H1 (cell line): Measurements from ENCODE around the gene BATF2. TPM values are rescaled to one million over a fixed set of nuclear protein-coding genes. Genes with fewer than 3 reads are reported as not detected.

Experiments used
- CTCF ChIA-PET: fragments of 300-600 bp; sonication (Branson Sonifier 250); formaldehyde crosslinking; loops from one replicate; lab custom pipeline; 2021; ENCODE audit not compliant: partially characterized antibody; lab: Charles Lee
- POLR2A ChIA-PET: fragments of 300-600 bp; sonication (Branson Sonifier 250); formaldehyde crosslinking; loops from one replicate; lab custom pipeline; 2021; ENCODE audit warnings: inconsistent platforms; ENCODE audit not compliant: partially characterized antibody; lab: Charles Lee
- DNase-seq, 2 experiments: peaks; one replicate each; pipeline versions ENCODE4 v3.0.0 to v3.0.0-alpha.2; 2010 to 2022; ENCODE audit warnings: low spot score in 2 of 2, low read depth in 1 of 2, mixed read lengths in 1 of 2
- FAIRE-seq: peaks from 2 replicates; lab custom pipeline; 2011; peaks lifted over from hg19 to GRCh38; lab: Jason Lieb, UNC
- H2AFZ ChIP-seq: 2 replicates; pipeline ENCODE4 v1.8.1; 2012; ENCODE audit warnings: low read length, inconsistent platforms
- H2AK5ac ChIP-seq: 2 replicates; pipeline ENCODE4 v1.6.1; 2013; ENCODE audit warnings: low read depth, low read length
- H2BK120ac ChIP-seq: replicated peaks from 2 replicates; pipeline ENCODE3; 2013; ENCODE audit warnings: low read depth, low read length, inconsistent platforms
- H2BK12ac ChIP-seq: 2 replicates; pipeline ENCODE4 v1.6.1; 2013; ENCODE audit warnings: low read depth, low read length
- H2BK15ac ChIP-seq: 2 replicates; pipeline ENCODE4 v1.6.1; 2013; ENCODE audit warnings: low read length
- H2BK20ac ChIP-seq: 2 replicates; pipeline ENCODE4 v1.6.1; 2013; ENCODE audit warnings: low read length
- H2BK5ac ChIP-seq: 2 replicates; pipeline ENCODE4 v1.6.1; 2013; ENCODE audit warnings: low read depth, low read length
- H3K14ac ChIP-seq: 2 replicates; pipeline ENCODE4 v1.6.1; 2013; ENCODE audit warnings: inconsistent platforms; ENCODE audit not compliant: insufficient read length
- H3K18ac ChIP-seq: 2 replicates; pipeline ENCODE4 v1.6.1; 2013; ENCODE audit warnings: low read length; ENCODE audit errors: extremely low read depth
- H3K23ac ChIP-seq: 2 replicates; pipeline ENCODE4 v1.6.1; 2013; ENCODE audit warnings: inconsistent platforms; ENCODE audit not compliant: insufficient read length
- H3K23me2 ChIP-seq: 2 replicates; pipeline ENCODE4 v1.6.1; 2013; ENCODE audit warnings: low read depth, low read length
- H3K27ac ChIP-seq: 2 replicates; pipeline ENCODE4 v1.6.1; 2011; ENCODE audit warnings: low read depth, low read length, inconsistent platforms
- H3K27me3 ChIP-seq, 4 experiments: replicated peaks in 1 of 4; 1 replicate in 1 of 4; 2 replicates in 3 of 4; pipeline versions ENCODE4 v1.6.1 to v1.8.1; 2011 to 2013; ENCODE audit warnings: low read length in 3 of 4, mild to moderate bottlenecking in 3 of 4, inconsistent platforms in 2 of 4, mixed read lengths in 2 of 4, moderate library complexity in 1 of 4; ENCODE audit not compliant: control insufficient read depth in 3 of 4, insufficient read depth in 3 of 4; ENCODE audit errors: extremely low read depth in 1 of 4
- H3K36me3 ChIP-seq, 4 experiments: 2 replicates each; pipeline versions ENCODE4 v1.6.1 to v1.8.1; 2011 to 2013; ENCODE audit warnings: mild to moderate bottlenecking in 4 of 4, low read length in 3 of 4, moderate library complexity in 2 of 4, control low read depth in 1 of 4, inconsistent platforms in 1 of 4; ENCODE audit not compliant: insufficient read depth in 4 of 4, control insufficient read depth in 2 of 4
- H3K4ac ChIP-seq: replicated peaks from 2 replicates; pipeline ENCODE3; 2013; ENCODE audit warnings: low read length, low read depth, mixed read lengths, inconsistent platforms; ENCODE audit not compliant: insufficient read length
- H3K4me1 ChIP-seq, 4 experiments: replicated peaks in 1 of 4; 1 replicate in 1 of 4; 2 replicates in 3 of 4; pipeline versions ENCODE4 v1.6.1 to v1.8.1; 2011 to 2013; ENCODE audit warnings: low read length in 3 of 4, inconsistent platforms in 2 of 4, mixed read lengths in 1 of 4; ENCODE audit not compliant: insufficient read depth in 4 of 4, control insufficient read depth in 3 of 4
- H3K4me2 ChIP-seq, 2 experiments: 2 replicates each; pipeline versions ENCODE4 v1.6.1 to v1.8.1; 2011 to 2013; ENCODE audit warnings: low read depth in 2 of 2, low read length in 2 of 2, control low read depth in 1 of 2, inconsistent platforms in 1 of 2, mild to moderate bottlenecking in 1 of 2; ENCODE audit not compliant: insufficient read depth in 1 of 2
- H3K4me3 ChIP-seq, 4 experiments: fragments of 200-600, 300-600 bp in 1 of 4; sonication (generic), shearing (Covaris generic), sonication (Bioruptor Twin) in 1 of 4; 2 replicates each; pipeline versions ENCODE4 v1.5.1 to v1.8.1; 2011 to 2016; ENCODE audit warnings: low read length in 4 of 4, low read depth in 3 of 4, control low read depth in 2 of 4, inconsistent platforms in 2 of 4, mild to moderate bottlenecking in 2 of 4, mixed read lengths in 1 of 4, moderate library complexity in 1 of 4; ENCODE audit not compliant: insufficient read depth in 2 of 4; ENCODE audit errors: extremely low read depth in 1 of 4
- H3K56ac ChIP-seq: replicated peaks from 2 replicates; pipeline ENCODE3; 2013; ENCODE audit warnings: low read depth, mild to moderate bottlenecking, mixed read lengths, low read length, inconsistent platforms; ENCODE audit not compliant: insufficient read length
- H3K79me1 ChIP-seq: 2 replicates; pipeline ENCODE4 v1.6.1; 2013; ENCODE audit warnings: low read depth, low read length, control low read depth
- H3K79me2 ChIP-seq, 2 experiments: 2 replicates each; pipeline versions ENCODE4 v1.6.1 to v1.8.1; 2012 to 2013; ENCODE audit warnings: low read length in 2 of 2, mild to moderate bottlenecking in 2 of 2, inconsistent platforms in 1 of 2; ENCODE audit not compliant: insufficient read depth in 2 of 2, control insufficient read depth in 1 of 2
- H3K9ac ChIP-seq, 4 experiments: replicated peaks in 1 of 4; 1 replicate in 1 of 4; 2 replicates in 3 of 4; pipeline versions ENCODE4 v1.6.1 to v1.8.1; 2011 to 2013; ENCODE audit warnings: low read depth in 3 of 4, low read length in 3 of 4, control low read depth in 2 of 4, mild to moderate bottlenecking in 2 of 4, moderate library complexity in 2 of 4, inconsistent platforms in 1 of 4; ENCODE audit errors: extremely low read depth in 1 of 4
- H3K9me3 ChIP-seq, 2 experiments: 2 replicates each; pipeline versions ENCODE4 v1.6.1 to v1.8.1; 2012 to 2013; ENCODE audit warnings: mild to moderate bottlenecking in 2 of 2, moderate library complexity in 2 of 2, control low read depth in 1 of 2, inconsistent platforms in 1 of 2, low read depth in 1 of 2, low read length in 1 of 2, mixed read lengths in 1 of 2; ENCODE audit not compliant: insufficient read depth in 2 of 2
- H4K20me1 ChIP-seq, 2 experiments: replicated peaks in 1 of 2; 2 replicates each; pipeline versions ENCODE3 to v1.8.1; 2011 to 2013; ENCODE audit warnings: inconsistent platforms in 2 of 2, low read length in 2 of 2, mild to moderate bottlenecking in 1 of 2; ENCODE audit not compliant: insufficient read depth in 2 of 2, control insufficient read depth in 1 of 2
- H4K5ac ChIP-seq: 2 replicates; pipeline ENCODE4 v1.6.1; 2013; ENCODE audit warnings: low read length, low read depth, mixed read lengths, inconsistent platforms; ENCODE audit not compliant: insufficient read length
- H4K8ac ChIP-seq: 2 replicates; pipeline ENCODE4 v1.8.0; 2013; ENCODE audit warnings: mild to moderate bottlenecking, moderate library complexity, low read length, inconsistent platforms; ENCODE audit not compliant: insufficient read depth; ENCODE audit errors: extremely low read depth
- H4K91ac ChIP-seq: replicated peaks from 2 replicates; pipeline ENCODE3; 2013; ENCODE audit warnings: low read length, mixed read lengths, inconsistent platforms; ENCODE audit not compliant: insufficient read length
- ATF2 ChIP-seq: IDR thresholded peaks from 2 replicates; pipeline ENCODE4 v1.6.1; 2012; ENCODE audit warnings: low read length, inconsistent platforms
- CBX8 ChIP-seq: fragments of 300-800, 300-1000 bp; sonication (generic); IDR thresholded peaks from 2 replicates; pipeline ENCODE4 v1.7.1; 2016; ENCODE audit warnings: low read depth, low read length, borderline replicate concordance
- EGR1 ChIP-seq: IDR thresholded peaks from 2 replicates; pipeline ENCODE4 v1.6.1; 2011; ENCODE audit warnings: low read depth, low read length, borderline replicate concordance
- KDM5A ChIP-seq: fragments of 200-600 bp; IDR thresholded peaks from 2 replicates; pipeline ENCODE4 v1.7.1; 2012; ENCODE audit warnings: mild to moderate bottlenecking, low read length, inconsistent platforms, mixed read lengths
- NANOG ChIP-seq: IDR thresholded peaks from 2 replicates; pipeline ENCODE4 v1.6.1; 2011; ENCODE audit warnings: low read length, low read depth, mild to moderate bottlenecking, inconsistent platforms; ENCODE audit not compliant: insufficient read depth, poor library complexity, severe bottlenecking
- RAD21 ChIP-seq, 2 experiments: IDR thresholded peaks in 1 of 2; conservative IDR thresholded peaks in 1 of 2; 2 replicates each; pipeline ENCODE4 v1.6.1; 2011; ENCODE audit warnings: low read depth in 2 of 2, low read length in 2 of 2, improper control_type of control experiment in 1 of 2, inconsistent platforms in 1 of 2, mild to moderate bottlenecking in 1 of 2, moderate library complexity in 1 of 2
- RNF2 ChIP-seq: fragments of 200-900, 300-1000 bp; sonication (generic); IDR thresholded peaks from 2 replicates; pipeline ENCODE4 v1.7.1; 2016; ENCODE audit warnings: borderline replicate concordance, low read depth, mild to moderate bottlenecking, antibody characterized with exemption, low read length; ENCODE audit not compliant: poor library complexity, severe bottlenecking; ENCODE audit errors: missing control alignments
- SP1 ChIP-seq: IDR thresholded peaks from 2 replicates; pipeline ENCODE4 v1.6.1; 2011; ENCODE audit warnings: low read depth, low read length
- WGBS, 2 experiments: shearing (Covaris generic) in 1 of 2; methylation state at CpG; one replicate each; pipeline versions ENCODE4 v1.1.6 to v1.1.7; 2013 to 2015; ENCODE audit warnings: low lambda C conversion rate in 2 of 2, mixed read lengths in 2 of 2, inconsistent platforms in 1 of 2, low coverage in 1 of 2, missing lambda C conversion rate in 1 of 2; ENCODE audit not compliant: insufficient replicate concordance in 2 of 2, insufficient coverage in 1 of 2, insufficient read length in 1 of 2; ENCODE audit errors: extremely low coverage in 1 of 2, missing lambda C conversion rate in 1 of 2; 5-methylcytosine and 5-hydroxymethylcytosine counted together
- polyA plus RNA-seq, 7 experiments: library from polyadenylated mRNA; depleted of rRNA in 3 of 7; stranded (reverse) in 5 of 7; unstranded in 2 of 7; fragments of >200 nt in 5 of 7; fragments of 200-250 nt in 2 of 7; gene quantifications; 1 replicate in 5 of 7; 2 replicates in 1 of 7; 4 replicates in 1 of 7; pipeline versions ENCODE4 v1.2.1 to v1.2.3, GENCODE V29; 2011 to 2013; ENCODE audit warnings: missing spikeins in 2 of 7, mixed read lengths in 2 of 7
- total RNA-seq: library from RNA; stranded (reverse); fragmentation: NEBNext Ultra II Directional; extraction: Animal tissue kit (Norgen Biotek cat#: 25700); gene quantifications from 2 replicates; pipeline ENCODE4 v1.2.1, GENCODE V29; 2021

Gene BATF2
- total and polyA plus RNA-seq, 2 of the 8 experiments (the other 6 are each of a cell fraction or from before 2014, with no cell fraction given), result 1.4 to 3.1 TPM

- H3K23me2 ChIP-seq, result peaks cover 2% of the 10 kb centered on the region; the same call in 1 of the 2 replicates
- H3K36me3 ChIP-seq, result peaks cover 3 to 26% (median 15%) of the 10 kb centered on the region in 4 experiments; a peak in 6 of 8 replicates
- no peak for FAIRE-seq
- H4K5ac ChIP-seq, result peak overlapping the region; percentile 7
- H3K18ac ChIP-seq, result no peak overlapping the region
- no peak overlapping the region for H2BK20ac ChIP-seq
- no peaks in the 10 kb centered on the region for H3K27me3 ChIP-seq
- H2BK120ac ChIP-seq, result no peak overlapping the region
- peaks cover 0 to 10% of the 10 kb centered on the region in 2 experiments; a peak in 1 of 4 replicates for H3K79me2 ChIP-seq
- H2BK15ac ChIP-seq, result no peak overlapping the region
- DNase-seq, result no peak
- H2AFZ ChIP-seq, result no peak overlapping the region
- H3K4ac ChIP-seq, result no peak overlapping the region
- H3K23ac ChIP-seq, result no peak overlapping the region
- H3K9ac ChIP-seq, result no peak overlapping the region
- WGBS, 2 experiments, result 92% methylated on average over 4 of the region's 4 CpGs; no CpG with 5 or more reads in 1 of the 2 experiments
- no peak overlapping the region for H3K4me2 ChIP-seq
- no peaks in the 10 kb centered on the region for H3K9me3 ChIP-seq
- CTCF ChIA-PET, result interaction anchor here (0.8 to 2.0 kb wide), 8 partner anchors 13 to 171 kb away, joined by 3 to 4 read pairs (median 3); partner anchors contain the start of gene BATF2
- no peak overlapping the region for H2BK5ac ChIP-seq
- H3K4me1 ChIP-seq, result peaks cover 0 to 7% (median under 1%) of the 10 kb centered on the region in 4 experiments; a peak in 4 of 7 replicates
- POLR2A ChIA-PET, result interaction anchor here (1.2 to 1.5 kb wide), 2 partner anchors 66 to 141 kb away, joined by 3 to 4 read pairs; no protein-coding TSS in a partner anchor
- peak overlapping the region; percentile 12; the same call in 1 of the 2 replicates for H2BK12ac ChIP-seq
- no peak overlapping the region for H3K27ac ChIP-seq
- no peak overlapping the region for H3K14ac ChIP-seq
- H4K20me1 ChIP-seq, result peaks cover 3 to 6% of the 10 kb centered on the region in 2 experiments
- H4K8ac ChIP-seq, result peak overlapping the region; percentile 3; the same call in 1 of the 2 replicates
- no peak overlapping the region for H4K91ac ChIP-seq
- no peak overlapping the region for H2AK5ac ChIP-seq
- no peak overlapping the region for H3K56ac ChIP-seq
- no peaks in the 10 kb centered on the region for H3K79me1 ChIP-seq
- H3K4me3 ChIP-seq, result no peak overlapping the region
- TF ChIP-seq NANOG (no peak), ATF2 (no peak), KDM5A (no peak), SP1 (no peak), EGR1 (no peak), CBX8 (no peak), RNF2 (no peak), RAD21 (IDR thresholded peaks at IDR 0.05 in 1 of 2, conservative IDR thresholded peaks at IDR 0.05 in 1 of 2; ENCODE audit: low read depth in 2 of 2, low read length in 2 of 2) (peak; percentile 3 to 31; a peak in 2 of 4 replicates)
Observed at GRCh38 chr11:65016705-65017104, 19.9 kb upstream of the BATF2 start.
